Superior temporal gyrus (tissue), 1 donor: ENCODE data around the gene TEAD1.

Experiments used
- DNase-seq: peaks from one replicate; pipeline ENCODE4 v3.0.0-alpha.2; 2016; ENCODE audit errors: extremely low spot score

Gene TEAD1

DNA sequence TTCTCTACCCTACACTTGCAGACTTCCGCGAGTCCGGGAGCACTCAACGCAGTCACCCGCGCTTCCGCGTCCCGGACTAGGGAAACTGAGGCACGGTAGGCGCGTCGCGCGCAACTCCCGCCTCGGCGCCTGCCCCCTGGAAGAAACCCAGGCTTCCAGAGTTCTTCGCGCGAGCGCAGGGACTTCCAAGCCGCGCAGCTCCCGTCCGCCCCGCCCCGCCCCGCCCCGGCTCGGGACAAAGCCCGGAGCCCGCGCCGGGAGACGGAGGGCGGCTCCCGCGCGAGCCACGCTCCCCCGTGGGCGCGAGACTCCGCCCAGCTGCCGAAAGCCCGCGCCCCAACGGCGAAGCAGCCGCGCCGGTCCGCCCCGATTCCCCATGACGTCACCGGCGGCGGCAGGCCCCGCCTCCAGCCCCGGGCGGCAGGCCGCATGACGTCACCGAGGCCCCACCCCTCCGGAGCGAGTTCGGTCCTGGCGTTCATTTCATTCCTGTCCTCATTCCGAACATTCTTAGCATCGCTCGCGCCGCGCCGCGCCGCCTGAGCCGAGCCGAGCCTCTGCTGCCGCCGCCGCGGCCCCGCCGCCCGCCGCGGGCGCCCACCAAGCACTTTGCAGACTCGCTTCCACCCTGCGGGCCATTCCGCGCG, at the start of gene TEAD1:
Gene TEAD1, plus strand, starts transcription at position 498 of the 647 bp plus-strand sequence.
- peak; percentile 92 for DNase-seq

DNA sequence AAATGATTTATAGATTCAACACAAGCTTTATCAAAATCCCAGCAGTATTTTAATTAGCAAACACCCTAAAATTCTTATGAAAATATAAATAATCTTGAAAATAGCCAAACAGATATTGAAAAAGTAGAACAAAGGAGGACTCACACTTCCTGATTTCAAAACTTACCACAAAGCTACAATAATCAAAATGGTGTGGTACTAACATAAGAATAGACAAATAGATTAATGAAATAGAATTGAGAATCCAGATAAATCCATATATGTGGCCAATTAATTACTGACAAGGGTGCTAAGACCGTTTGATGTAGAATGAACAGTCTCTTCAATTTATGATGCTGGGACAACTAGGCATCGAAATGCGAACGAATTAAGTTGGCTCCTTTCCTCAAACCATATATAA, 49.6 kb upstream of the TEAD1 start:
- DNase-seq = no peak

DNA sequence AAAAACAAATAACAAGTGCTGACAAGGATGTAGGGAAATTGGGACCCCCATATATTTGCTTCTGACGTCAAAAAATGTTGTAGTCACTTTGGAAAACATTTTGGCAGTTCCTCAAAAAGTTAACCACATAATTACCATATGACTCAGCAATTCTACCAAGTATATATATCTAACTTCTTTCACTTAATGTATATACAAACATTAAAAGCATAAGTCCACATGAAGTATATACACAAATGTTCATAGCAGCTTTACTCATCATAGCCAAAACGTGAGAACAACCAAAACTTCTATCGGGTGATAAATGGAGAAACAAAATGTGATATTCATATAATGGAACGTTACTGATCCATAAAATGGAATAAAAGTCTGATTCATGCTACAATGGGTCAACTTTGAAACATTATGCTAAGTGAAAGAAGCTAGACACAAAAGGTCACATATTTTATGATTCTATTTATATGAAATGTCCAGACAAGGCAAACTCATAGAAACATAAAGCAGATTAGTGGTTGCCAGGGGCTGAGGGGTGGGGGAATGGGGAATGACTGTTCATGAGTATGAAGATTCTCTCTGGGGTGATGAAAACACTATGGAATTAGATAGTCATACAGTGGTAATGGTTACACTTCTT, 48.7 kb upstream of the TEAD1 start:
- DNase-seq = no peak

DNA sequence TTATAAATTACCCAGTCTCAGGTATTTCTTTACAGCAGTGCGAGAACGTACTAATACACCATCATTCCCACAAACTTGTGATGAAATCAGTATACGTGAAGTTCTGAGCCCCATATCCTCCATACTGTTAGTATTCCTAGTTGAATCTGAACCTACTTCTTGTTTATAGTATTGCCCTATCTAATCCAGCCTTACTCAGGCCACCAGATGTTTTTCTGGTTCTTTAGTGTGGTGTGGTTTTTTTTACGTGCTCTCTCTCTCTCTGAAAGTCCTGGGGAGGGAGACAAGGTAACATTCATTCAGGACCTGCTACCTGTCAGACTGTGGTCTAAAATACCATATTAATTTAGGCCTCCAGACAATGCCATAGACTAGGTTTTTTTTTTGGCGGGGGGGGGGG, 47.6 kb upstream of the TEAD1 start:
- no peak for DNase-seq

DNA sequence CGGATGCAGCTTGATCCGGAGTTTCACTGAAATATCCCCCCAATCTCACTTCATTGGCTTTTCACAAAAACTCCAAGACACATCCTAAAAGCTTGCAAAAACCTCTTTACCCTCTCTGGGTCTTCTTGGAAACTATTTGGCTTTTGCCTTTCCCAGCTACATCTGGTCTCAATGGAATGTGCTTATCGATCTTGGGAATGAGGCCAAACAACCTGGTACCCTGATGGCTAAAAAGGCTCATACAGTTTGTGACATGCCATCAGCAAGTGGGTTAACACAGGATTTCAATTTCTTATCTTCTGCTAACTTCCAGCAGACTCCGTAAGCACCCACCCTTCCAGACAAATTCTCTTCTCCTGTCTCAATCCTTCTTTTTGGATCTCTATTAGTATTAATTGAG, 45.9 kb upstream of the TEAD1 start:
- DNase-seq = no peak

DNA sequence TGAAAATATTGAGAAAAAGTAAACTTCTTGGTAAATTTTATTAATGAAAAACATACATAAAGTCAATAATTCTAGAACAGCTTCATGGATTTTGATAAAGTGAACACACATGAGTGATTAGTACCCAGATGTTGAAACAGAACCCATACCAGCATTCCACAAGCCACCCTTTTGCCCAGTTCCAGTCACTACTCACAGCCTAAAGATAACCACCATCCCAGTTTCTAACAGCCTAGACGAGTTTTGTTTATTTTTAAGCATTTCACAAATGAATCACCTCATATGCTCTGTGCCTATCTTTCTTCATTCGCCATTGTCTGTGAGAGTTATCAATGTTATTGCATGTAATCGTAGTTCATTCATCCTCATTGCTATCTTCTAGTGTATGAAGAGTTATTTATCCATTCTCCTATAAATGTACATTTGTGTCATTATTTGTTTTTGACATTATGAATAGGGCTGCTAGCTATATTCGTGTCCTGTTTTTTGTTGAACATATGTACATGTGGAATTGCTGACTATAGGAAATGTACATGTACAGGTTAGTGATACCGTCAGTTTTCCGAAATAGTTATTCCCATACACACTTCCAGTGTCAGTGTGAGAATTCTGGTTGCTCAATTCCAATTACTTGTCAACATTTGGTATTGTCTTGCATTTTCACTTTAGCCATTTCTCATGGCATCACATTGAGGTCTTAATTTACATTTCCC, 44.5 kb upstream of the TEAD1 start:
- DNase-seq = no peak

DNA sequence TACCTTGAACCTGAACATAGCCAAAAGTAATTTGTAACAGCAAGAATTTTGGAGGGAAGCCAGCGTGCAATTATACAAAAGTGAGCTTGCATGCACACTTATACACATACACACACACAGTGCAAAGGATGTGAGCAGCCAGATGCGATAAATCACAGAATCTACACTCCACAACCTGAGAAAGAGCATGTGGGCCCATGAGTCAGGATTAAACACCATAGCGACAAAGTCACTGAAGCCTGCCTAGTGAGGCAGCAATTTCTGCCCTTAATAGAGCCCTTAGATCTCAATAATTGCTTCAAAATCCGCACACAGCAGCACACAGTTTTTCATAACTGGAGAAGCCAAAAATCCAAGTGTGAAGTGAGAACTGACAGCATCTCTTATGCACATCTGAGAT, 42.6 kb upstream of the TEAD1 start:
- no peak for DNase-seq

DNA sequence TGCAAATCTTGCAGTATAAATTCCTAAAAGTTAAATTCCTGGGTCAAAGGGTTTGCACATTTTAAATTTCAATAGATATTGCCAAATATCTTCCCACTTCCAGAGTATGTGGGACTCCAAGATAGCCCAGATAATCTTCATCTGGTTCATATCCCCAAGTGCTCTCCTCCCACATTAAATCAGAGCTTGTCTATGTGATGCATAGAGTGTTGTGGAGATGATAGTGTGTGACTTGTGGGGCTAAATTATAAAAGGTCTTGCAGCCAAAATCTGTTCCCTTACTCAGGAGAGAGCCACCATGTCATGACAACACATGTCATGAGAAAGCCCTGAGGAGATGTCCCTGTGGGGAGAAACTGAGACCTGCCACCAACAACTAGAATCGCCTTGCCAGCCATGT, 39.9 kb upstream of the TEAD1 start:
- no peak for DNase-seq

DNA sequence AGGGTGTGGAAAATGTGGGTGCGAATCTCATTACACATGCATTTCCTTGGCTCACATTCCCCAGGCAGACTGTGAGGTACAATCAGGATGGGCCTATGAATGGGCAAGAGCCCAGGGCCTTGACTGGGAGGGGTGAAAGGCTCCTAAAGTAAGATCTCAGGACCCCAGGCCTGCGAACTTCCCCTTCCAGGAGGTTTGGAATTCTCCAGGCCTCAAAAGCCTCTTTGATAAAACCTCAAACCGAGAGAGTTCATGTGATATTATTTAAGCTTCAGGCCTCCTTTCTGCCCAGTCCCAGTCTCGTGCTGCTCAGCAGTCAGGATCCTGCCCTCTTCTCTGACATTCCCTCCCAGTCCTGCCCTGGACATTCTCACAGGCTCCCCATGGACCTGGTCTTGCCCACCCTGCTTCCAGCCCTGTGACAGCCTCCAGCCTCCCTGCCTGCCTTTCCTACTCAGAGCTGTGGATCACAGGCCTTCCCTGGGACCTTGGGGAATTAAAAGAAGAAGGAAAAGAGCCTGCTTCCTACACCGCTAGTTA, 37.3 kb upstream of the TEAD1 start:
- DNase-seq = no peak

DNA sequence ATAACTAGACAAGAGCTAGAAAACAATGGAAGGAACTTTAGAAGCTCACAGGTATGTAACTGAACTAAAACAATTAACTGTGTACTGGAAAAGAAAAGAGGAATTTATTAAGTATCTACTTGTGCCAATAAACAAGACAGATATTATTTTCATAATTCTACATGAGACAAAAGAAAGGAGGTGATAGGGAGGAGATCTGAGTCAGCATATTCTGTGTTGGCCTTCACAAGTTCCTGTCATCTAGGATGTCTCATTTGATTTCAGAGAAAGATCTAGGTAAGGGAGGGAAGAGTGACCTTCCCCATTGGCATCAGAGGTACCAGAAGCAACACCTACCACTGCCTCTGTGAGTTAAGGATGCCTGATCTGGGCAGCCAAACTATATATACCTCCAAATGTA, 34.8 kb upstream of the TEAD1 start:
- DNase-seq = no peak

DNA sequence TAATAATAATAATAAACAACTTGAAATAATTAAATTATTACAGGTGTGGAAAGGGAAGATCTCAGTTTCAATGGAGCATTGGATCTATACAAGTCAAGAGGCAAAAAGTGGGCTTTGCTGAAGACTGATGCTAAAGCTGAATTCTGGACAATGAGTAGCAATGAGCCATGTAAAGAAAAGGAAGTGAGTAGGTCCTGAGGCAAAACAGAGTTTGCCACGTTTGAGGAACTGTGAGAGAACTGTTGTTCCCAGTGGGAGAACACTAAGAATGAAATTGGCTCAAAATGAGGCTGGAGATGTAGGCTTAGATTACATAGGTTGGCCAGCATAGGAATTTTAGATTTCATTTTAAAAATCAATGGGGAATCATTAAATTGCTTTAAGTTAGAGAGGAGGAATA, 33.9 kb upstream of the TEAD1 start:
- no peak for DNase-seq

DNA sequence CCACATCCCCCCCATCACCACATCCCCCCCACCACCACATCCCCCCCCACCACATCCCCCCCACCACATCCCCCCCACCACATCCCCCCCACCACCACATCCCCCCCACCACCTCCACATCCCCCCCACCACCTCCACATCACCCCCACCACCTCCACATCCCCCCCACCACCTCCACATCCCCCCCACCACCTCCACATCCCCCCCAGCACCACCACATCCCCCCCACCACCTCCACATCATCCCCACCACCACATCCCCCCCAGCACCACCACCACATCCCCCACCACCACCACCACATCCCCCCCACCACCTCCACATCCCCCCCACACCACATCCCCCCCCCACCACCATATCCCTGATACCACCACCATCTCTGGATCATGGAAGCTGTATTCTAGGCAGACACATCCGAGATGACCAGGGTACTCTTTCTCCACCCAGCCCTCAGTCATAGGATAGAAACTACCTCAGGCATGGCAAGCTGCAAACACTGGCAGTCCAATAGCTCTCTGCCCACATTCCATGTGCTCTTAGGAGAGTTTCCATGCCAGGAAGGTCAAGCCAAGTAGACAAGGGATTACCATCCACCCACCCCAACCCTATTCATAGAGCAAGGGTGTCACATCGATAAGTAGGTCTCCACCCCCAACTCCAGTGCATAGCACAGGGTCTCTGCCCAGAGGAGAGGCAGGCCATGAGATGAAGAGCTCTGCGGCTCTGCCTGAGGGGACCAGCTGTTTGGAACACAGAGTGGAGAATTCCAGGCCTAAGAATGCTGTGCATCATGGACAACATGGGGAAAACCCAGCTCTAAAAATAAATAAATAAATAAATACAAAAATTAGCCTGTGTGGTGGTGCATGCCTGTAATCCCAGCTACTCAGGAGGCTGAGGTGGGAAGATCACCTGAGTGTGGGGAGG, 33.0 kb upstream of the TEAD1 start:
- DNase-seq = no peak

DNA sequence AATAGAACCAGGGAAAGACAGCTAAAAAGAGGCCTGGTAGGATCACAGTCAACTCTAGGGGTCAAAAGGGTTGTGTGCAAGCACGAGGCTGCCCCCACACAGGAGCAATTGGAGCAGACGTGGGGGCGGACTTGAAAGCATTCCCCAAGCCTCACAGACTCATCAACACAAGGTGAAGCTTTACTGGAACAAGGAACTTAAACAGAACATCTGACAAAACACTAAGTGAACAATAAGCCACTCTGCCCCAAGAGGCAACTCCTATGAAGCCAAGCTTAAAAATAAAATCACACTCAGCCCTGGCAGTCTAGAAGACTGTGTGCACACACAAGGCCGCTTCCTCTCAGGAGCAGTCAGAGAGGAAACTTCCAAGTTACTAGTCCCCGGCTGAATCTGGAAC, 32.2 kb upstream of the TEAD1 start:
- no peak for DNase-seq

DNA sequence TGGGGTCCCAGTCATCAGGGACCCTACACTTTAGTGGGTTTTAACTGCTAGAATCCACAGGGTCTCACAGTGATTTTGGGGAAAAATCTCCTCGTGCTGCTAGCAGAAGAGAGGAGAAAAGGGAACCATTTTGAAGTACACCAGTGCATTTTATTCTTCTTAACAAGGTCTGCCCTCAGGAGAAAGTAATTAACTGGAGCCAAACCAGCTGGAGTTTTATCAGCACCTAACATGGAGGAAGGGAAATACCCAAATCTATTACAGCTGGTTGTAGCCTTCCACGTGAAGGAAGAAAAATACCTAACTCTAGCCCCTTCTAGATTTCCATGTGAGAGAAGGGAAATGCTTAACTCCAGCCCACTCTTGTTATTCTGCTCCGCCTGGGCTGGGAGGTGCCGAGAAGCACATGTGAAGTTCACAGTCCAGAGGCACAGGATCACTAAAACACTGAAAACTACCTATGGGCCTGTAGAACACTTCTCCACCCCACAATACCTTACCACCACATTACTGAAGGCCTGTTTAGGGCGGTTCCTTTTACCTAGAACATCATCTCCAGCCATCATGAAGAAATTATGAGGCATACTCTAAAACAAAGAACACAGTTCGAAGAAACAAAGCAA, 31.3 kb upstream of the TEAD1 start:
- no peak for DNase-seq

DNA sequence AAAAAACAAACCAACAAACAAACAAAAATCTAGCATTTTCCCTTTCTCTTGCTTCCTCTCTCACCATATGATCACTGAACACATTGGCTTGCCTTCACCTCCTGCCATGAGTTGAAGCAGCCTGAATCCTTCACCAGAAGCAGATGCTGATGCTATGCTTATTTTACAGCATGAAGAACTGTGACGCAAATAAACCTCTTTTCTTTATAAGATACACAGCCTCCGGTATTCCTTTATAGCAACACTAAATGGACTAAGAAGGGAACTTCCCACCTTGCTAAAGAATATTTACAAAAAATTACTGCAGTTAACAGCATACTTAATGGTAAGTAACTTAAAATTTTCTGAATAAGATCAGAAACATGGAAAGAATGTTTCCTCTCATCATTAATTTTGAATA, 27.7 kb upstream of the TEAD1 start:
- no peak for DNase-seq

DNA sequence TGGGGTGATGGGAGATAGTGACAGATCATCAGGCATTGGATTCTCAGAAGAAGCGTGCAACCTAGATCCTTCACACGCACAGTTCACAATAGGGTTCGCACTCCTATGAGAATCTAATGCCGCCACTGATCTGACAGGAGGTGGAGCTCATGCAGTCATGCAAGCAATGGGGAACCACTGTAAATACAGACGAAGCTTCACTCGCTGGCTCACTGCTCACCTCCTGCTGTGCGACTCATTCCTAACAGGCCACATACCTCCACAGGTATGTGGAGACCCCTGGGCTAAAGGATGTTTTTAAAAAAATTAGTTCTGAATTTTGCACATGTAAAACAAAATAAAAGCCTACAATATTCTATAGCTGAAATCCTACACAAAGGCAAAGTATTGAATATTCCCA, 20.5 kb upstream of the TEAD1 start:
- DNase-seq = no peak

DNA sequence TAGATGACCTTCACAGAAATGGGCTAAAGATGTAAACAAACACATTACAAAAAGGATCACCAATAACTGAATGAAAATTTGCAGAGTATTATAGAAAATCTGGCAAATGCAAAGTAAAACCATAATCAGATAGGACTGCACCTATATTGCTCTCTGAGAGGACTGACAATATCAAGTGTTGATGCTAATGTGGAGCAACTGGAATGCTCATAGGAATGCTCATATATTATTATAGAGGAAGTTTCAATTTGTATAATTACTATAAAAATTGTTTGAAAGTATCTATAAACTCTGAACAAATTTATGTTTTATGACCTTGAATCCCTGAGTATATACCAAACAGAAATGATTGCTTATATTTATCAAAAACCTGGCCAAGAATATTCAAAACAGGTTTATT, 18.4 kb upstream of the TEAD1 start:
- no peak for DNase-seq

DNA sequence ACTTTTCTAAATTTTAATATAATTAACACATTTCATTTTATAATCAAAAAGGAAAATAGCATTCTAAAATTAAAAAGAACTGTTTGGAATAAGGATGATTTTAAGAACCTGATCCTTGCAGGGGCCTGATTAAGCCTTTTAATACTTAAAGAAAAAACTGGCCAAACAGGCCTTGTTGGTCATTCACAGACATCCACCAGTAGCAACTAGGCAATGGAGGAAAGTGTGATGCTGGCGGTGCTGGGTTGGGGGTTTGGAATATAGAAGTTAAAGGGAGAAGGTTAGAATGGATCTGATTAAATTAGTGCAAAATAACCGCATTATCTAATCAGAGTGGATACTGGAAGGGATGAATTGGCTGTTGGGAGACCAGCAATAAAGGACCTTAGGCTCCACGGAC, 16.9 kb upstream of the TEAD1 start:
- no peak for DNase-seq

DNA sequence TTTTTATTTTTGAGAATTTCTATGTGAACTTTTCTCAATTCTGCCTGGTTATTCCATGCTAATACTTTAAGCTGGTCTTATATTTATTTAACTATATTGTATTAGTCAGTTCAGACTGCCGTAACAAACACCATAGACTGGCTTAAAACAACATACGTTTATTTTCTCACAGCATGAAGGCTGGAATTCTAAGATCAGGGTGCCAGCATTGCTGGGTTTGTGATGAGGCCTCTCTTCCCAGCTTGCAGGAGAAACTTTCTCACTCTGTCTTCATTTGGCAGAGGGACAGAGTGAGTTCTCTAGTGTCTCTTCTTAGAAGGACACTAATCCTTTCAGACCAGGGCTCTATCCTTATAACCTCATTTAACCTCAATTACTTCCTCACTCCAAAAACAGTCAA, 16.2 kb upstream of the TEAD1 start:
- no peak for DNase-seq

DNA sequence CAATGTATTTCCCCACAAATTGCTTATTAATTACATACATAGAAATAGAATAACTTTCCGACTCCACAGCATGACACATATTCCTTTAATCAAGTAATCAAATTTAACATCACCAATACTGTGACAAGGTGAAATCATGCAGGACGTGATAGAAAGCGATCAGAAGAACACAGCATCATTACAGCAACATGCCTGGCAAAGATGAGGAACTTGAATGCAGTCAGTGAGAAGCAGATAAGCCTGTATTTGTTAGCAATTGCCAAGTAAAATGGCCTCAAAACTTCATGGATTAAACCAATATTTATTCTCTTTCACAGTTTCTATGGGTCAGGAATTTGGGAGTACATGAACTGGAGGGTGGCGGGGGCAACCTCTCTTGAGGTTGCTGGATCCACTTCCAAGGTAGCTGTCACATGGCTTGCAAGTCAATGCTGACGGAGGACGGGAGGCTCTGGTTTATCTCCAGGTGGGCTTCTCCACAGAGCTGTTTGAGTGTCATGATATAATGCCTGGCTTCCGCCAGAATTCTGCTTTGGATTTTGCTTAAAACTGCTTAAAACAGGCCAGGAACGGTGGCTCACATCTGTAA, 12.0 kb upstream of the TEAD1 start:
- no peak for DNase-seq

DNA sequence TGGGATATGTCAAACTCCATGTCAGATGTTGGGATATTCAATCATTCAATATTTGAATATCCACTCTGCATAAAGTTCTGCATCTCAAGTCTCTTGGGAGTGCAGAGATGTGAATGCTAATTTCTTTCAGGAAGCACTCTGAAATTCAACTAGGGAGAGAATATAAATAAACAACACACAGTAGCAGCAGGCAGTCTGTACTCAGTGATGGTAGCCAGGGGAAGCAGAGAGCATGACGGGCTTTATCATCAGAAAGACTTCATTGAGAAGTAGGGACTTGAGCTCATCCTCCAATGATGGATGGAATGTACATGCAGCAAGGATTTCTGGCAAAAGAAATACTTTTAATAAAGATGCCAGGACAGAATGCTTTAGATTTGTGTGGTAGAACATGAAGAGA, 9.8 kb upstream of the TEAD1 start:
- DNase-seq = no peak
